Thyroid gland (tissue), 4 donors: ENCODE measurements around the gene WDR26. TPM values are rescaled to one million over a fixed set of nuclear protein-coding genes. Genes with fewer than 3 reads are reported as not detected.
A peak's percentile ranks its signal among the peaks of the same experiment; 100 is the strongest.
"Not testable (repeated sequence)": the region's sequence is repeated elsewhere in the genome, so short reads cannot be mapped to it uniquely, and the experiment has no call there.

Source experiments
- DNase-seq, 2 donors: peaks; one replicate each; pipeline ENCODE4 v3.0.0-alpha.2; 2019
- H3K27ac ChIP-seq, 3 donors: fragments of 200-600 bp; sonication (generic); 1 replicate in 2 of 3; 2 replicates in 1 of 3; pipeline ENCODE4 v1.5.1; 2016 to 2019; ENCODE audit warnings: mild to moderate bottlenecking in 1 of 3, moderate library complexity in 1 of 3
- H3K27me3 ChIP-seq: fragments of 200-600 bp; sonication (generic); one replicate; pipeline ENCODE4 v1.5.1; 2019
- H3K36me3 ChIP-seq, 2 donors: fragments of 200-600 bp; sonication (generic); one replicate each; pipeline ENCODE4 v1.5.1; 2016 to 2019
- H3K4me1 ChIP-seq, 2 donors: fragments of 200-600 bp; sonication (generic); one replicate each; pipeline ENCODE4 v1.5.1; 2017 to 2019
- H3K4me3 ChIP-seq, 3 donors: fragments of 200-600 bp; sonication (generic); replicated peaks in 1 of 3; 1 replicate in 2 of 3; 2 replicates in 1 of 3; pipeline ENCODE4 v1.5.1; 2016; ENCODE audit warnings: mild to moderate bottlenecking in 1 of 3
- H3K9me3 ChIP-seq: fragments of 200-600 bp; sonication (generic); one replicate; pipeline ENCODE4 v1.5.1; 2017
- POLR2A ChIP-seq, 2 donors: fragments of 450-650 bp; IDR thresholded peaks; one replicate each; pipeline ENCODE4 v1.6.1; 2017; ENCODE audit warnings: antibody characterized with exemption in 2 of 2, mild to moderate bottlenecking in 2 of 2, moderate library complexity in 1 of 2
- WGBS, 2 donors: methylation state at CpG; one replicate each; pipeline ENCODE4 v1.1.5; 2017; 5-methylcytosine and 5-hydroxymethylcytosine counted together
- intact Hi-C: fragments of 100-400 bp; cut with DNase I; formaldehyde crosslinking; loops from one replicate; pipeline ENCODE4 v1.15.1; 2023
- total RNA-seq, 4 donors: library from RNA; depleted of rRNA; stranded (reverse); fragments of >200 nt; gene quantifications; one replicate each; pipeline ENCODE4 v1.2.3, GENCODE V29; 2016
- TF ChIP-seq, protein P1 (sequence below), 6 experiments: fragments of 200-600 bp in 3 of 6; fragments of 450-650 bp in 3 of 6; sonication (generic) in 3 of 6; IDR thresholded peaks; one replicate each; pipeline ENCODE4 v1.5.1; 2016 to 2019; ENCODE audit warnings: antibody characterized with exemption in 6 of 6, mild to moderate bottlenecking in 2 of 6, inconsistent platforms in 1 of 6, moderate library complexity in 1 of 6

WDR26 gene
- total RNA-seq, 4 donors from 2014 or later = 72.8 to 116 (median 89.2) TPM

DNA sequence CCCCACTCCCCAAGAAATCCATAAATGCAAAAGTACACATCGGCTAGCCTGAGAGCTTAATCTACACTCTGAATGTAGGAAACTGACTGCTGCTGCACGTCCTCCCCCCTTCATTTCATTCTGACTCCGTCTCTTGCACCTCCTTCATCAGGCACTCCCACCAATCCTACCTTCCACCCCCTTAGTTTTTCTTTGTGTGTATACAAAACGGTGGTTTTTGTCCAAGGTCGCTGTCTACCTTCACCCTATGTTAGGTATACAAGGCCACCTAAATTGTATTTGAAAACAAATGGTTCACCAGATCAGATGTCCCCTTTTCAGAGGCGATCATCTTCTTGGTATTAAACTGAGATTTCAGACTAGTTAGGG lies 1.9 kb downstream of the WDR26 start:
- no peaks in the 10 kb centered on the region for H3K9me3 ChIP-seq
- H3K36me3 ChIP-seq = no peaks in the 10 kb centered on the region
- no peak for DNase-seq
- peak in 1 of 2 donors; percentile 19 for TF ChIP-seq POLR2A (IDR thresholded peaks at IDR 0.05)
- TF ChIP-seq, protein P1, sequence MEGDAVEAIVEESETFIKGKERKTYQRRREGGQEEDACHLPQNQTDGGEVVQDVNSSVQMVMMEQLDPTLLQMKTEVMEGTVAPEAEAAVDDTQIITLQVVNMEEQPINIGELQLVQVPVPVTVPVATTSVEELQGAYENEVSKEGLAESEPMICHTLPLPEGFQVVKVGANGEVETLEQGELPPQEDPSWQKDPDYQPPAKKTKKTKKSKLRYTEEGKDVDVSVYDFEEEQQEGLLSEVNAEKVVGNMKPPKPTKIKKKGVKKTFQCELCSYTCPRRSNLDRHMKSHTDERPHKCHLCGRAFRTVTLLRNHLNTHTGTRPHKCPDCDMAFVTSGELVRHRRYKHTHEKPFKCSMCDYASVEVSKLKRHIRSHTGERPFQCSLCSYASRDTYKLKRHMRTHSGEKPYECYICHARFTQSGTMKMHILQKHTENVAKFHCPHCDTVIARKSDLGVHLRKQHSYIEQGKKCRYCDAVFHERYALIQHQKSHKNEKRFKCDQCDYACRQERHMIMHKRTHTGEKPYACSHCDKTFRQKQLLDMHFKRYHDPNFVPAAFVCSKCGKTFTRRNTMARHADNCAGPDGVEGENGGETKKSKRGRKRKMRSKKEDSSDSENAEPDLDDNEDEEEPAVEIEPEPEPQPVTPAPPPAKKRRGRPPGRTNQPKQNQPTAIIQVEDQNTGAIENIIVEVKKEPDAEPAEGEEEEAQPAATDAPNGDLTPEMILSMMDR (IDR thresholded peaks at IDR 0.05) = no peak
- peak overlapping the region in 2 of 3 donors; percentile 95 to 97 for H3K4me3 ChIP-seq
- H3K27me3 ChIP-seq = no peaks in the 10 kb centered on the region
- intact Hi-C loops = no loop called here
- 5 to 11% methylated on average over 6 of the region's 6 CpGs for WGBS, 2 donors
- H3K27ac ChIP-seq = peak overlapping the region; percentile 98 to 100 (median 99)
- H3K4me1 ChIP-seq = peaks cover 39 to 40% of the 10 kb centered on the region in 2 donors

DNA sequence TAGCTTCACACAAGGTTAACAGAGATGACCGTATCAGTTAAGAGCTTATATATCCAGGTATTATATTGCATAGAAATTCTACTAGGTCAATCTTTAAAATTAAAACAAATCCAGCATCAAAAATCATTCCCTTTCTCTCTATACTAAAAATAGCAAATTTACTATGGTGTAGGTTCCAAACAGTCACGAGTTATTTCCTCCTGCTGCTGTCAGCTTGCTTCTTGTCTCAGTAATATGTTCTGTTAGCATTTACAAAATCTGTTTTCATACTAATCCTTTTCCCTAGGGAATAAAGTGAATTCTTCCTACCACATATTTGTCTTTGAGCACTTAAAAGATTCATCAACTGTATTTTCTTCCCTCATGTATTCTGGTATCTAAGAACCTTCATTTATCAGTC lies 2.5 kb downstream of the WDR26 start:
- WGBS, 2 donors = 28 to 31% methylated on average over 2 of the region's 2 CpGs
- peaks cover 39 to 45% of the 10 kb centered on the region in 2 donors for H3K4me1 ChIP-seq

DNA sequence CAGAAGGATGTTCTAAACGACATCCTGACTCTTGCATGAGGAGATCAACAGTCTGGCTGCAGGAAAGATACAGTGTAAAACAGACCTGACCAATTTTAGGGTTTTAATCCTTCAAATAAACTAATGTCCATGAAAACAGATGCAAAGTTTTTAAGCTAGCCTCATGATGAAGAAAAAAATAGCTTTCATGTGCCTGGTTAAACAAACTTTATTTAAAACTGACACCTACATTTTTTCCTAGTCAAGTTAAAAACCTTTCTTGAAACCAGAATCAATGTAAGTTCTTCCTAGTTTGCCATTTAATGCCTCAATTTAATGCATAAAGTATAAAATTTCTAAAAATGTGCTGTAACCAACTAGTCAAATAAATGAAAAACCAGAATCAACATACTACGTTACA lies 2.9 kb downstream of the WDR26 start:
- Histone ChIP-seq H3K27ac (peak overlapping the region; percentile 98 to 100 (median 99)), H3K27me3 (no peaks in the 10 kb centered on the region), H3K4me3 (no peak overlapping the region), H3K4me1 (peaks cover 39 to 45% of the 10 kb centered on the region in 2 donors), H3K9me3 (no peaks in the 10 kb centered on the region), H3K36me3 (no peaks in the 10 kb centered on the region)
- intact Hi-C loops = no loop called here
- WGBS, 2 donors = 13 to 32% methylated on average over 2 of the region's 2 CpGs
- TF ChIP-seq, protein P1 (IDR thresholded peaks at IDR 0.05) = no peak
- TF ChIP-seq POLR2A (IDR thresholded peaks at IDR 0.05) = no peak
- no peak for DNase-seq

More for the DNA sequence above, 2.5 kb downstream of the WDR26 start:
- no peaks in the 10 kb centered on the region for H3K9me3 ChIP-seq
- TF ChIP-seq POLR2A (IDR thresholded peaks at IDR 0.05) = no peak
- TF ChIP-seq, protein P1 (IDR thresholded peaks at IDR 0.05) = no peak
- H3K27me3 ChIP-seq = no peaks in the 10 kb centered on the region
- no peak for DNase-seq
- intact Hi-C loops = no loop called here
- no peak overlapping the region for H3K4me3 ChIP-seq
- H3K27ac ChIP-seq = peak overlapping the region; percentile 98 to 100 (median 99)
- no peaks in the 10 kb centered on the region for H3K36me3 ChIP-seq

DNA sequence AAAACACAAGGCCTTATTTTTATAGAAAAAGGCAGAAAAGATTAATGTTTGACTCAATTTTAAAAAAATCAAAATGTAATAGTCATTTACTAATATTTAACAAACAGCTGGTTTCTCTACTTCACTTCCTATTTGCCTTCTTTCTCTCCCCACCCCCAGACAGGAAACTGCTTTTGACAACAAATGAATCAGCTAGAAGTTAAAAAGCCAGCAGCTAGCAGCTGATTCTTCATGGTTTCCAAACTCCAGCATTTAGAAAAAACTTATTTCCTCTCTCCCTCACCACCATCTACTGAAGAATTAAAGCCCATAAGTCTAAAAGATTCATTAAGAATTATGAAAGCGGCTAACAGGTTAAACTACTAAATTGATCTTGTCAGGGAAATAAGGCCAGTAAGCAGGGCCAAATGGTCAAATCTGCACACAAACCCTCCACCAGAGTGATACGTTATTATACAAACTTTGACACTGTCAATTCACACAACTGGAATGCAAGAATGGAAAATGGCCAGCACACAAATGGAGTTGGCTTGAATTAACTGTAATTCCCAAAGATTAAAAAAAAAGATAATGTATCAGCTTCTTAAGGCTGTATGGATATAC lies 4.0 kb downstream of the WDR26 start:
- intact Hi-C loops = no loop called here
- 33 to 41% methylated on average over 2 of the region's 2 CpGs for WGBS, 2 donors
- H3K27ac ChIP-seq = peak overlapping the region; percentile 98 to 100 (median 99)
- H3K9me3 ChIP-seq = no peaks in the 10 kb centered on the region
- no peaks in the 10 kb centered on the region for H3K36me3 ChIP-seq
- no peaks in the 10 kb centered on the region for H3K27me3 ChIP-seq
- peaks cover 34 to 39% of the 10 kb centered on the region in 2 donors for H3K4me1 ChIP-seq
- peak in 1 of 2 donors; percentile 11 for DNase-seq
- TF ChIP-seq, protein P1 (IDR thresholded peaks at IDR 0.05) = no peak
- TF ChIP-seq POLR2A (IDR thresholded peaks at IDR 0.05) = peak in 1 of 2 donors; percentile 27
- H3K4me3 ChIP-seq = no peak overlapping the region

DNA sequence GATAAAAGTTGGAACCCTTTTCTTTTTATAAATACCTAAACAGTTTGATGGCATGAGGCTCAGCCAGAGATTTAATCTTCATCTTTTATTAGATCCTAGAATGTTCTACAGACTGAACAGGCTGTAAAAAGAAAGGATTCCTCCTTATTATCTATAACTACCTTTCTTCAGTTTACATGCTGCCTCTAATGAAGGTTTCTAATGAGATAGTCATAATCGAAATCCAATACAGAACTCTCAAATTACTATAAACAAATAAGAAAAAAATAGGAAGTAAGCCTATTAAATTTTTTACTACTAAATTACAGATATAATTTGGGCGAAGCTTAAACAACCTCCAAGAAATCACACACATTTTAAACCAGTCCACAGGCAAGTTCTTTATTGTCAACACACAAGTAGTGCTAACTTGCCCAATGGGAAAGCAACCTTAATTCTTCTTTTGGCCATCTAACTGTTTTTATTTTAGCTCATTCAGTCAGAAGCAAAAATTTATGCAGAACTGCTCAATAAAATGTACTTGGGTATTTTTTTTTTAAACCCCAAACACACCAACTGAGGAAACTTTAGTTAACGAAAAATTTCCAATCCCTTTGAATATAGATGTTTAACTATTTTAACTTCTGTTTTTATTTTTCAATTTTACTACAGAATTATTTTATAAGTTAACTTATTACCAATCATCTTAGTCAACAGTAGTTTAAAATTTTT lies 4.8 kb downstream of the WDR26 start:
- no peaks in the 10 kb centered on the region for H3K27me3 ChIP-seq
- intact Hi-C loops = no loop called here
- TF ChIP-seq, protein P1 (IDR thresholded peaks at IDR 0.05) = no peak
- TF ChIP-seq POLR2A (IDR thresholded peaks at IDR 0.05) = no peak
- H3K27ac ChIP-seq = peak overlapping the region in 2 of 3 donors; percentile 98 to 100
- no peaks in the 10 kb centered on the region for H3K36me3 ChIP-seq
- 86 to 88% methylated on average over 3 of the region's 3 CpGs for WGBS, 2 donors
- no peaks in the 10 kb centered on the region for H3K9me3 ChIP-seq
- H3K4me3 ChIP-seq = no peak overlapping the region
- peaks cover 31 to 34% of the 10 kb centered on the region in 2 donors for H3K4me1 ChIP-seq
- no peak for DNase-seq

DNA sequence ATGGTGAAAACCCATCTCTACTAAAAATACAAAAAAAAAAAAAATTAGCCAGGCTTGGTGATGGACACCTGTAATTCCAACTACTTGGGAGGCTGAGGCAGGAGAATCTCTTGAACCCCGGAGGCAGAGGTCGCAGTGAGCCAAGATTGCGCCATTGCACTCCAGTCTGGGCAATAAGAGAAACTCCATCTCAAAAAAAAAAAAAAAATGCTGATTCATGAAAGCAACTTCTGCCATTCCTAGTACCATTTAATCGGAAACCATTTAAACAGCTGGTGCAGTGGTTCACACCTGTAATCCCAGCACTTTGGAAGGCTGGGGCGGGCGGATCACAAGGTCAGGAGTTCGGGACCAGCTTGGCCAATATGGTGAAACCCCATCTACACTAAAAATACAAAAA lies 5.9 kb downstream of the WDR26 start:
- DNase-seq, H3K36me3 ChIP-seq, H3K27me3 ChIP-seq, H3K4me3 ChIP-seq, H3K27ac ChIP-seq, H3K9me3 ChIP-seq, intact Hi-C loops: not testable (repeated sequence)
- peaks cover 31 to 34% of the 10 kb centered on the region in 2 donors for H3K4me1 ChIP-seq
- 93 to 95% methylated on average over 7 of the region's 7 CpGs for WGBS, 2 donors
